ENCODE results near the gene TCF12. TPM values are rescaled to one million over a fixed set of nuclear protein-coding genes. Genes with fewer than 3 reads are reported as not detected.

The TCF12 gene
- total and polyA plus RNA-seq, 2 of the 8 experiments (the other 6 are each of a cell fraction or from before 2014, with no cell fraction given) = 85.8 to 101 TPM

DNA sequence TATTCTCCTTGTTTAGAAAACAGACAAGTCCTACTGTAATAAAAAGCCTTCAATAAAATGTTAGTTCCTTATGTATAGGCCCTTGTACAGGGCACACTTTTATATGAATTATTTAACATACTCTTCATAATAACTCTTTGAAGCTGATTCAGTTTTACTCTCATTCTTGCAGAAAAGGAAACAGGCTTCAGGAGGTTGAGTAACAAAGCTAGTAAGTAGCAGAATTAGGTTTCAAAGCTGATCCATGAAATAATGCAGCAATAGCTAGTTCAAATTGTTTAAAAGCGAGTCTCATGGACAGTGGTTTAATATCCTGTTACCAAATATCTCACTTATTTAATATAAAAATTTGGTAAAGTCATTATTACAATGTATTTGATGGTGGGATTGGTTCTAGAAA is 25.0 kb downstream of the TCF12 start:
- FAIRE-seq = no peak
- Histone ChIP-seq H3K4me1 (replicated peaks in 1 of 4; ENCODE audit: control insufficient read depth in 3 of 4, insufficient read depth in 4 of 4, low read length in 3 of 4) (peaks cover 0 to 2% (median 0%) of the 10 kb centered on the region in 4 experiments; a peak in 1 of 7 replicates), H3K9ac (replicated peaks in 1 of 4; ENCODE audit: extremely low read depth in 1 of 4, low read depth in 3 of 4, low read length in 3 of 4) (no peak overlapping the region), H2BK5ac (ENCODE audit: low read depth, low read length) (no peak overlapping the region), H3K79me1 (ENCODE audit: low read depth, low read length) (peaks cover 3% of the 10 kb centered on the region; the same call in 1 of the 2 replicates), H2AK5ac (ENCODE audit: low read depth, low read length) (no peak overlapping the region), H4K5ac (ENCODE audit: insufficient read length, low read depth, low read length) (no peak overlapping the region), H3K79me2 (ENCODE audit: control insufficient read depth in 1 of 2, insufficient read depth in 2 of 2, low read length in 2 of 2) (peaks cover 3 to 99% of the 10 kb centered on the region in 2 experiments; a peak in 3 of 4 replicates), H4K20me1 (replicated peaks in 1 of 2; ENCODE audit: control insufficient read depth in 1 of 2, insufficient read depth in 2 of 2, low read length in 2 of 2) (peaks cover 0 to 8% of the 10 kb centered on the region in 2 experiments), H3K56ac (replicated peaks; ENCODE audit: insufficient read length, low read depth, low read length) (no peak overlapping the region), H3K23me2 (ENCODE audit: low read depth, low read length) (no peaks in the 10 kb centered on the region), H2BK12ac (ENCODE audit: low read depth, low read length) (no peak overlapping the region), H3K4me2 (ENCODE audit: insufficient read depth in 1 of 2, low read depth in 2 of 2, low read length in 2 of 2) (no peak overlapping the region), H4K91ac (replicated peaks; ENCODE audit: insufficient read length, low read length) (no peak overlapping the region), H3K36me3 (ENCODE audit: control insufficient read depth in 2 of 4, insufficient read depth in 4 of 4, low read length in 3 of 4) (peaks cover 0 to 2% (median 0%) of the 10 kb centered on the region in 4 experiments; a peak in 1 of 8 replicates), H2AFZ (ENCODE audit: low read length) (no peak overlapping the region), H3K23ac (ENCODE audit: insufficient read length) (no peak overlapping the region), H3K14ac (ENCODE audit: insufficient read length) (no peak overlapping the region), H2BK20ac (ENCODE audit: low read length) (no peak overlapping the region), H3K4ac (replicated peaks; ENCODE audit: insufficient read length, low read depth, low read length) (no peak overlapping the region), H2BK15ac (ENCODE audit: low read length) (no peak overlapping the region), H3K27me3 (replicated peaks in 1 of 4; ENCODE audit: control insufficient read depth in 3 of 4, extremely low read depth in 1 of 4, insufficient read depth in 3 of 4, low read length in 3 of 4) (no peaks in the 10 kb centered on the region), H4K8ac (ENCODE audit: extremely low read depth, insufficient read depth, low read length) (no peak overlapping the region), H3K4me3 (ENCODE audit: extremely low read depth in 1 of 4, insufficient read depth in 2 of 4, low read depth in 3 of 4, low read length in 4 of 4) (no peak overlapping the region), H2BK120ac (replicated peaks; ENCODE audit: low read depth, low read length) (no peak overlapping the region), H3K27ac (ENCODE audit: low read depth, low read length) (no peak overlapping the region), H3K9me3 (ENCODE audit: insufficient read depth in 2 of 2, low read depth in 1 of 2, low read length in 1 of 2) (no peaks in the 10 kb centered on the region), H3K18ac (ENCODE audit: extremely low read depth, low read length) (no peak overlapping the region)
- DNase-seq (ENCODE audit: low read depth in 1 of 2, low spot score in 2 of 2) = no peak
- WGBS, 2 experiments (ENCODE audit: extremely low coverage in 1 of 2, insufficient coverage in 1 of 2, insufficient read length in 1 of 2, insufficient replicate concordance in 2 of 2, low coverage in 1 of 2, low lambda C conversion rate in 2 of 2, missing lambda C conversion rate in 1 of 2) = 94% methylated on average over 1 of the region's 1 CpG; no CpG with 5 or more reads in 1 of the 2 experiments
- POLR2A ChIA-PET (ENCODE audit: partially characterized antibody) = interaction anchor here (0.9 to 1.3 kb wide), 3 partner anchors 10 to 25 kb away, joined by 3 to 4 read pairs (median 3); partner anchors contain the start of gene TCF12
- CTCF ChIA-PET (ENCODE audit: partially characterized antibody) = interaction anchor here (0.9 to 1.0 kb wide), 2 partner anchors 24 to 26 kb away, joined by 4 read pairs; no protein-coding TSS in a partner anchor
- TF ChIP-seq SRF (IDR thresholded peaks at IDR 0.05; ENCODE audit: low read depth, low read length) = no peak
- TF ChIP-seq, protein P1, sequence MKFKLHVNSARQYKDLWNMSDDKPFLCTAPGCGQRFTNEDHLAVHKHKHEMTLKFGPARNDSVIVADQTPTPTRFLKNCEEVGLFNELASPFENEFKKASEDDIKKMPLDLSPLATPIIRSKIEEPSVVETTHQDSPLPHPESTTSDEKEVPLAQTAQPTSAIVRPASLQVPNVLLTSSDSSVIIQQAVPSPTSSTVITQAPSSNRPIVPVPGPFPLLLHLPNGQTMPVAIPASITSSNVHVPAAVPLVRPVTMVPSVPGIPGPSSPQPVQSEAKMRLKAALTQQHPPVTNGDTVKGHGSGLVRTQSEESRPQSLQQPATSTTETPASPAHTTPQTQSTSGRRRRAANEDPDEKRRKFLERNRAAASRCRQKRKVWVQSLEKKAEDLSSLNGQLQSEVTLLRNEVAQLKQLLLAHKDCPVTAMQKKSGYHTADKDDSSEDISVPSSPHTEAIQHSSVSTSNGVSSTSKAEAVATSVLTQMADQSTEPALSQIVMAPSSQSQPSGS (IDR thresholded peaks at IDR 0.05; ENCODE audit: low read length) = no peak
- no peak for TF ChIP-seq JUND (IDR thresholded peaks at IDR 0.05; ENCODE audit: low read length)
- TF ChIP-seq YY1 (IDR thresholded peaks at IDR 0.05; ENCODE audit: low read depth, low read length) = no peak
- no peak for TF ChIP-seq RAD21 (IDR thresholded peaks at IDR 0.05 in 1 of 2, conservative IDR thresholded peaks at IDR 0.05 in 1 of 2; ENCODE audit: low read depth in 2 of 2, low read length in 2 of 2)
- no peak for TF ChIP-seq SP1 (IDR thresholded peaks at IDR 0.05; ENCODE audit: low read depth, low read length)
- no peak for TF ChIP-seq BRCA1 (IDR thresholded peaks at IDR 0.05; ENCODE audit: low read depth, low read length)
- no peak for TF ChIP-seq FOSL1 (IDR thresholded peaks at IDR 0.05; ENCODE audit: insufficient read depth, low read depth, low read length)
- no peak for TF ChIP-seq CREB1 (IDR thresholded peaks at IDR 0.05)
- TF ChIP-seq CEBPB (IDR thresholded peaks at IDR 0.05; ENCODE audit: low read depth, low read length) = no peak
- no peak for TF ChIP-seq EZH2 (IDR thresholded peaks at IDR 0.05; ENCODE audit: low read depth, low read length, severe bottlenecking)
- no peak for TF ChIP-seq SIN3A (conservative IDR thresholded peaks at IDR 0.05 in 1 of 2, IDR thresholded peaks at IDR 0.05 in 1 of 2; ENCODE audit: low read depth in 1 of 2, low read length in 2 of 2)
